ENCODE data around the gene LRIG3. TPM values are rescaled to one million over a fixed set of nuclear protein-coding genes. Genes with fewer than 3 reads are reported as not detected.

Gene LRIG3, protein sequence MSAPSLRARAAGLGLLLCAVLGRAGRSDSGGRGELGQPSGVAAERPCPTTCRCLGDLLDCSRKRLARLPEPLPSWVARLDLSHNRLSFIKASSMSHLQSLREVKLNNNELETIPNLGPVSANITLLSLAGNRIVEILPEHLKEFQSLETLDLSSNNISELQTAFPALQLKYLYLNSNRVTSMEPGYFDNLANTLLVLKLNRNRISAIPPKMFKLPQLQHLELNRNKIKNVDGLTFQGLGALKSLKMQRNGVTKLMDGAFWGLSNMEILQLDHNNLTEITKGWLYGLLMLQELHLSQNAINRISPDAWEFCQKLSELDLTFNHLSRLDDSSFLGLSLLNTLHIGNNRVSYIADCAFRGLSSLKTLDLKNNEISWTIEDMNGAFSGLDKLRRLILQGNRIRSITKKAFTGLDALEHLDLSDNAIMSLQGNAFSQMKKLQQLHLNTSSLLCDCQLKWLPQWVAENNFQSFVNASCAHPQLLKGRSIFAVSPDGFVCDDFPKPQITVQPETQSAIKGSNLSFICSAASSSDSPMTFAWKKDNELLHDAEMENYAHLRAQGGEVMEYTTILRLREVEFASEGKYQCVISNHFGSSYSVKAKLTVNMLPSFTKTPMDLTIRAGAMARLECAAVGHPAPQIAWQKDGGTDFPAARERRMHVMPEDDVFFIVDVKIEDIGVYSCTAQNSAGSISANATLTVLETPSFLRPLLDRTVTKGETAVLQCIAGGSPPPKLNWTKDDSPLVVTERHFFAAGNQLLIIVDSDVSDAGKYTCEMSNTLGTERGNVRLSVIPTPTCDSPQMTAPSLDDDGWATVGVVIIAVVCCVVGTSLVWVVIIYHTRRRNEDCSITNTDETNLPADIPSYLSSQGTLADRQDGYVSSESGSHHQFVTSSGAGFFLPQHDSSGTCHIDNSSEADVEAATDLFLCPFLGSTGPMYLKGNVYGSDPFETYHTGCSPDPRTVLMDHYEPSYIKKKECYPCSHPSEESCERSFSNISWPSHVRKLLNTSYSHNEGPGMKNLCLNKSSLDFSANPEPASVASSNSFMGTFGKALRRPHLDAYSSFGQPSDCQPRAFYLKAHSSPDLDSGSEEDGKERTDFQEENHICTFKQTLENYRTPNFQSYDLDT
- total RNA-seq (2012; rRNA removed) (63.9 and 71.2 TPM in 2 replicates), polyA plus RNA-seq (2012; rRNA removed) (23.6 and 26.4 TPM in 2 replicates), Bru-seq, nascent RNA (percentile 97 among the genes with signal in this experiment), BruChase-seq, experiment 1, labeled RNA remaining after a 6-hour chase (percentile 81 among the genes with signal in this experiment), BruChase-seq, experiment 2, labeled RNA remaining after a 2-hour chase (percentile 88 among the genes with signal in this experiment)
- polyA plus RNA-seq (2012; cell fraction: cytosol; rRNA removed), result 17.8 and 17.9 TPM in 2 replicates
- polyA plus RNA-seq (2012; cell fraction: nucleus; rRNA removed; ENCODE audit: low replicate concordance), result 42.5 and 141 TPM in 2 replicates
- long read RNA-seq, full-length matches to known transcripts, result 49 of 65 reads
- long read RNA-seq, partial matches to known transcripts, result 8 of 65 reads
- long read RNA-seq, other reads (novel, unspliced or antisense), result 8 of 65 reads

DNA sequence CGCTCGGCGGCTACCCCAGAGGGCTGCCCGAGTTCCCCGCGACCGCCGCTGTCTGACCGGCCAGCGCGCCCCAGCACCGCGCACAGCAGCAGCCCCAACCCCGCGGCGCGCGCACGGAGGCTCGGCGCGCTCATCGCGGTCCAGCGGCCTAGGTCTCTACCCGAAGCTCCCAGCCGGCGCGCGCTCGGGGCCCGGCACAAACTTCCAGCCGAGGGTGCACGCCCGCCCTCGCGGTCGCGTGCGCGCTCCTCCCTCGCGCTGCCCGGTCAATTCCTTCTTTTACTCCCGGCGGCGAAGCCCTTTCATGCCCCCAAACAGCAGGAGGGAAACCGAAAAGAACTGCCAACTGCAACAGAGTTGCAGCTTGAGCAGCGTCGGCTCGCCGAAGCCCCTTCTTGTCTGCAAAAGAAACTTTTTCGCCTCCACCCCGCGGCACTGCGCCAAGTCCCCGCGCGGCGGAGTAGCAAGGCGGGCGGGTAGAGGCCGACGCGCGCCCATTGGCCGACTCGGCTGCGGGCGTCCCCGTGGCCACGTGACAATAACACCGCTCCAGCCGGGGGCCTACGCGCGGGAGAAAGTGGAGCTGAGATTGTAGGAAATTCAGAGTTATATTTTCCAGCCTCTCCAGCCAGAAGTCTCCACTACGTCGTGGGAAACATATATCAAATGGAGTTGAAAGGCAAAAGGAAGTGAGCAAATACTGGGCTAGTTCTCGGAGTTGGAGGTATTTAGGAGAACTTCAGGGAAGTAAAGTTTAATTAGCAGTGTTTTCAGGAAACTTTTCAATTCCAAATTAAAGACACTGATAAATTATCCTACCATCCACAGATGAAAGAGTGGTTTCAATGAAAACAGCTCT, at the start of gene LRIG3:
TSS of gene LRIG3 (minus strand) at position 403 of the 859 bp plus-strand sequence. CDS start at position 134, 269 bp downstream.
- dilution Hi-C loops (cut with HindIII; ENCODE audit: low sequenced_read_pairs, unreplicated experiment), result no loop called here
- WGBS, 2 experiments (ENCODE audit: extremely low coverage in 2 of 2, insufficient read length in 1 of 2), result 0% methylated on average over 39 of the region's 80 CpGs; no CpG with 5 or more reads in 1 of the 2 experiments
- Histone ChIP-seq H3K79me1 (ENCODE audit: low read depth in 1 of 2, low read length in 2 of 2) (peaks cover 0 to 13% of the 10 kb centered on the region in 2 experiments; a peak in 1 of 4 replicates), H4K8ac (ENCODE audit: low read depth in 2 of 2, low read length in 2 of 2) (peak within 1 kb of the TSS; percentile 2 to 77), H2AK5ac (ENCODE audit: low read depth, low read length) (peak within 1 kb of the TSS; percentile 24), H3K4ac (ENCODE audit: low read depth, low read length) (peak within 1 kb of the TSS; percentile 91), H2BK15ac (ENCODE audit: low read depth, low read length) (peak within 1 kb of the TSS; percentile 54; the same call in 1 of the 3 replicates), H3K4me3 (ENCODE audit: insufficient read depth, low read depth, low read length) (peak within 1 kb of the TSS; percentile 80), H3K9ac (ENCODE audit: low read depth, low read length) (peak within 1 kb of the TSS; percentile 93), H2AK9ac (replicated peaks; ENCODE audit: low read depth, low read length, poor library complexity) (peak within 1 kb of the TSS; percentile 90), H4K20me1 (ENCODE audit: insufficient read depth, low read length) (no peaks in the 10 kb centered on the region), H3K36me3 (ENCODE audit: control insufficient read depth, insufficient read depth, low read length) (no peaks in the 10 kb centered on the region), H3K4me2 (ENCODE audit: low read depth, low read length) (peak within 1 kb of the TSS; percentile 97), H2BK20ac (ENCODE audit: low read depth, low read length) (peak within 1 kb of the TSS; percentile 74), H3K9me1 (ENCODE audit: insufficient read depth, low read length) (no peaks in the 10 kb centered on the region), H4K5ac (ENCODE audit: low read depth, low read length) (peak within 1 kb of the TSS; percentile 44), H2BK5ac (ENCODE audit: low read depth, low read length, poor library complexity, severe bottlenecking) (peak within 1 kb of the TSS; percentile 95), H3K14ac (replicated peaks; ENCODE audit: low read depth, low read length) (peak within 1 kb of the TSS; percentile 89), H3K27ac (ENCODE audit: insufficient read depth, low read length) (peak within 1 kb of the TSS; percentile 98), H3K9me3 (ENCODE audit: control insufficient read depth, insufficient read depth, low read length) (no peaks in the 10 kb centered on the region), H3K23ac (ENCODE audit: low read depth, low read length) (peak within 1 kb of the TSS; percentile 97), H3K18ac (ENCODE audit: low read depth, low read length) (peak within 1 kb of the TSS; percentile 76), H3K27me3 (ENCODE audit: control insufficient read depth, insufficient read depth, low read length) (no peaks in the 10 kb centered on the region), H3K4me1 (ENCODE audit: control insufficient read depth, insufficient read depth, low read length) (no peaks in the 10 kb centered on the region; the same call in none of the 2 replicates), H4K91ac (ENCODE audit: insufficient read depth, low read depth, low read length) (peak within 1 kb of the TSS; percentile 84), H2AFZ (replicated peaks; ENCODE audit: low read length, poor library complexity) (peak within 1 kb of the TSS; percentile 94), H3K56ac (ENCODE audit: extremely low read depth, insufficient read depth, low read length) (peak within 1 kb of the TSS; percentile 88), H2BK120ac (ENCODE audit: low read depth, low read length) (peak within 1 kb of the TSS; percentile 82)
- no TSS peak for BruUV-seq (replicated peaks)
- in situ Hi-C loops (cut with MboI; ENCODE audit: low sequenced_read_pairs), result no loop called here
- CTCF ChIA-PET, result interaction anchor here (0.6 to 2.4 kb wide), 6 partner anchors 157 to 984 kb away, joined by 3 to 9 read pairs (median 4); no protein-coding TSS in a partner anchor
- POLR2A ChIA-PET (ENCODE audit: unreplicated experiment), result interaction anchor here (0.9 kb wide), 1 partner anchor 120 kb away, joined by 4 read pairs; no protein-coding TSS in a partner anchor
- intact Hi-C loops (cut with micrococcal nuclease), result loop anchor here (1.0 to 2.0 kb wide), 2 partner anchors 121 to 230 kb away; no protein-coding TSS in a partner anchor
- ATAC-seq (ENCODE audit: low read depth) (peak; percentile 82), DNase-seq (peak; percentile 89)
- TF ChIP-seq MAFK (IDR thresholded peaks at IDR 0.05; ENCODE audit: low read depth, low read length) (no peak), MAZ (IDR thresholded peaks at IDR 0.05; ENCODE audit: borderline replicate concordance, low read depth, low read length) (peak; percentile 79; the same call in 1 of the 2 replicates), MXI1 (IDR thresholded peaks at IDR 0.05; ENCODE audit: borderline replicate concordance, low read depth, low read length) (peak; percentile 82), RAD21 (IDR thresholded peaks at IDR 0.05; ENCODE audit: low read length) (no peak)
- TF ChIP-seq, protein P1, sequence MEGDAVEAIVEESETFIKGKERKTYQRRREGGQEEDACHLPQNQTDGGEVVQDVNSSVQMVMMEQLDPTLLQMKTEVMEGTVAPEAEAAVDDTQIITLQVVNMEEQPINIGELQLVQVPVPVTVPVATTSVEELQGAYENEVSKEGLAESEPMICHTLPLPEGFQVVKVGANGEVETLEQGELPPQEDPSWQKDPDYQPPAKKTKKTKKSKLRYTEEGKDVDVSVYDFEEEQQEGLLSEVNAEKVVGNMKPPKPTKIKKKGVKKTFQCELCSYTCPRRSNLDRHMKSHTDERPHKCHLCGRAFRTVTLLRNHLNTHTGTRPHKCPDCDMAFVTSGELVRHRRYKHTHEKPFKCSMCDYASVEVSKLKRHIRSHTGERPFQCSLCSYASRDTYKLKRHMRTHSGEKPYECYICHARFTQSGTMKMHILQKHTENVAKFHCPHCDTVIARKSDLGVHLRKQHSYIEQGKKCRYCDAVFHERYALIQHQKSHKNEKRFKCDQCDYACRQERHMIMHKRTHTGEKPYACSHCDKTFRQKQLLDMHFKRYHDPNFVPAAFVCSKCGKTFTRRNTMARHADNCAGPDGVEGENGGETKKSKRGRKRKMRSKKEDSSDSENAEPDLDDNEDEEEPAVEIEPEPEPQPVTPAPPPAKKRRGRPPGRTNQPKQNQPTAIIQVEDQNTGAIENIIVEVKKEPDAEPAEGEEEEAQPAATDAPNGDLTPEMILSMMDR (conservative IDR thresholded peaks at IDR 0.05; ENCODE audit: low read depth, low read length), result 0 out of 2 replicates have a peak, but pooled peaks have one; percentile 1
- TF ChIP-seq, protein P2, sequence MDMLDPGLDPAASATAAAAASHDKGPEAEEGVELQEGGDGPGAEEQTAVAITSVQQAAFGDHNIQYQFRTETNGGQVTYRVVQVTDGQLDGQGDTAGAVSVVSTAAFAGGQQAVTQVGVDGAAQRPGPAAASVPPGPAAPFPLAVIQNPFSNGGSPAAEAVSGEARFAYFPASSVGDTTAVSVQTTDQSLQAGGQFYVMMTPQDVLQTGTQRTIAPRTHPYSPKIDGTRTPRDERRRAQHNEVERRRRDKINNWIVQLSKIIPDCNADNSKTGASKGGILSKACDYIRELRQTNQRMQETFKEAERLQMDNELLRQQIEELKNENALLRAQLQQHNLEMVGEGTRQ (IDR thresholded peaks at IDR 0.05; ENCODE audit: low read depth, low read length), result peak; percentile 96
